HepG2 (cell line): Measurements from ENCODE around the gene NISCH. TPM values are rescaled to one million over a fixed set of nuclear protein-coding genes. Genes with fewer than 3 reads are reported as not detected.
A peak's percentile ranks its signal among the peaks of the same experiment; 100 is the strongest.

ENCODE experiments used
- BRD4 ChIP-seq: sonication (generic); formaldehyde crosslinking; IDR thresholded peaks from 2 replicates; pipeline ENCODE4 v1.4.0; 2020; ENCODE audit warnings: missing genetic modification reagents
- CCAR2 ChIP-seq: fragments of 200-400 bp; formaldehyde crosslinking; optimal IDR thresholded peaks from 2 replicates; pipeline ENCODE3; 2018; ENCODE audit warnings: low read depth, mild to moderate bottlenecking, low read length, moderate library complexity
- CEBPB ChIP-seq: IDR thresholded peaks from 2 replicates; pipeline ENCODE4 v1.6.1; 2011; ENCODE audit warnings: low read depth, low read length, improper control_type of control experiment, borderline replicate concordance
- FOXC1 ChIP-seq: sonication (generic); formaldehyde crosslinking; IDR thresholded peaks from 2 replicates; pipeline ENCODE4 v1.8.0; 2022; ENCODE audit warnings: mild to moderate bottlenecking, missing genetic modification reagents, borderline replicate concordance
- KDM4B ChIP-seq: sonication (generic); formaldehyde crosslinking; IDR thresholded peaks from 2 replicates; pipeline ENCODE4 v1.4.0; 2020; ENCODE audit warnings: missing genetic modification reagents
- POLR2G ChIP-seq: fragments of 200-400 bp; formaldehyde crosslinking; IDR thresholded peaks from 2 replicates; pipeline ENCODE4 v1.6.1; 2018; ENCODE audit warnings: mild to moderate bottlenecking, low read depth, low read length, moderate library complexity
- RAD21 ChIP-seq: fragments of 450-650 bp; formaldehyde crosslinking; IDR thresholded peaks from 2 replicates; pipeline ENCODE4 v1.5.0; 2020; ENCODE audit warnings: mild to moderate bottlenecking
- YEATS4 ChIP-seq: sonication (generic); formaldehyde crosslinking; IDR thresholded peaks from 2 replicates; pipeline ENCODE4 v1.4.0; 2020; ENCODE audit warnings: missing genetic modification reagents, borderline replicate concordance
- YY1 ChIP-seq: IDR thresholded peaks from 2 replicates; pipeline ENCODE4 v1.6.1; 2011; ENCODE audit warnings: low read length, low read depth, moderate library complexity, mild to moderate bottlenecking; ENCODE audit not compliant: insufficient read depth, insufficient replicate concordance
- ZNF280B ChIP-seq: sonication (generic); formaldehyde crosslinking; IDR thresholded peaks from 2 replicates; pipeline ENCODE4 v1.5.0; 2020; ENCODE audit warnings: missing genetic modification reagents, mild to moderate bottlenecking, borderline replicate concordance
- ZNF33B ChIP-seq: sonication (generic); formaldehyde crosslinking; IDR thresholded peaks from 2 replicates; pipeline ENCODE4 v1.5.1; 2020; ENCODE audit warnings: mild to moderate bottlenecking, missing genetic modification reagents
- ZNF530 ChIP-seq: sonication (generic); formaldehyde crosslinking; IDR thresholded peaks from 2 replicates; pipeline ENCODE4 v1.5.0; 2020; ENCODE audit warnings: low read depth, mild to moderate bottlenecking, missing genetic modification reagents
- ZNF772 ChIP-seq: sonication (generic); formaldehyde crosslinking; IDR thresholded peaks from 2 replicates; pipeline ENCODE4 v1.5.0; 2020; ENCODE audit warnings: mild to moderate bottlenecking, missing genetic modification reagents
- ZSCAN21 ChIP-seq: sonication (generic); formaldehyde crosslinking; IDR thresholded peaks from 2 replicates; pipeline ENCODE4 v1.8.0; 2022; ENCODE audit warnings: mild to moderate bottlenecking, missing genetic modification reagents, moderate library complexity, borderline replicate concordance
- polyA plus RNA-seq, 8 experiments: library from polyadenylated mRNA; depleted of rRNA in 3 of 8; stranded (reverse) in 7 of 8; unstranded in 1 of 8; fragments of >200 nt; fragmentation: Illumina TruSeq in 4 of 8; extraction: Trizol in 4 of 8; gene quantifications; 2 replicates each; pipeline versions ENCODE4 v1.2.1 to v1.2.3, GENCODE V29; 2011 to 2016; ENCODE audit warnings: low read depth in 4 of 8, missing spikeins in 1 of 8, mixed read lengths in 1 of 8; ENCODE audit not compliant: insufficient read depth in 1 of 8
- total RNA-seq, 5 experiments: library from RNA; depleted of rRNA; stranded (reverse); fragments of >200 nt; fragmentation: Illumina TruSeq; extraction: Trizol; gene quantifications; 2 replicates each; pipeline ENCODE4 v1.2.3, GENCODE V29; 2016; ENCODE audit warnings: low read depth in 1 of 5
- TF ChIP-seq, protein P1 (sequence below): sonication (generic); formaldehyde crosslinking; IDR thresholded peaks from one replicate; pipeline ENCODE4 v1.5.1; 2020; ENCODE audit warnings: mild to moderate bottlenecking, missing genetic modification reagents; ENCODE audit errors: not compliant biosample characterization
- TF ChIP-seq, protein P2 (sequence below): IDR thresholded peaks from 2 replicates; pipeline ENCODE4 v1.6.1; 2018; ENCODE audit warnings: missing genetic modification reagents, mild to moderate bottlenecking, missing compliant biosample characterization

The NISCH gene
- total and polyA plus RNA-seq, 2 of the 13 experiments (the other 11 are each of a cell fraction or from before 2014, with no cell fraction given), result 27.0 to 47.6 TPM

GRCh38 chr3:52533623-52534280, 78.3 kb downstream of the NISCH start, which contains the start of gene NT5DC2 (continued):
- TF ChIP-seq, protein P1, sequence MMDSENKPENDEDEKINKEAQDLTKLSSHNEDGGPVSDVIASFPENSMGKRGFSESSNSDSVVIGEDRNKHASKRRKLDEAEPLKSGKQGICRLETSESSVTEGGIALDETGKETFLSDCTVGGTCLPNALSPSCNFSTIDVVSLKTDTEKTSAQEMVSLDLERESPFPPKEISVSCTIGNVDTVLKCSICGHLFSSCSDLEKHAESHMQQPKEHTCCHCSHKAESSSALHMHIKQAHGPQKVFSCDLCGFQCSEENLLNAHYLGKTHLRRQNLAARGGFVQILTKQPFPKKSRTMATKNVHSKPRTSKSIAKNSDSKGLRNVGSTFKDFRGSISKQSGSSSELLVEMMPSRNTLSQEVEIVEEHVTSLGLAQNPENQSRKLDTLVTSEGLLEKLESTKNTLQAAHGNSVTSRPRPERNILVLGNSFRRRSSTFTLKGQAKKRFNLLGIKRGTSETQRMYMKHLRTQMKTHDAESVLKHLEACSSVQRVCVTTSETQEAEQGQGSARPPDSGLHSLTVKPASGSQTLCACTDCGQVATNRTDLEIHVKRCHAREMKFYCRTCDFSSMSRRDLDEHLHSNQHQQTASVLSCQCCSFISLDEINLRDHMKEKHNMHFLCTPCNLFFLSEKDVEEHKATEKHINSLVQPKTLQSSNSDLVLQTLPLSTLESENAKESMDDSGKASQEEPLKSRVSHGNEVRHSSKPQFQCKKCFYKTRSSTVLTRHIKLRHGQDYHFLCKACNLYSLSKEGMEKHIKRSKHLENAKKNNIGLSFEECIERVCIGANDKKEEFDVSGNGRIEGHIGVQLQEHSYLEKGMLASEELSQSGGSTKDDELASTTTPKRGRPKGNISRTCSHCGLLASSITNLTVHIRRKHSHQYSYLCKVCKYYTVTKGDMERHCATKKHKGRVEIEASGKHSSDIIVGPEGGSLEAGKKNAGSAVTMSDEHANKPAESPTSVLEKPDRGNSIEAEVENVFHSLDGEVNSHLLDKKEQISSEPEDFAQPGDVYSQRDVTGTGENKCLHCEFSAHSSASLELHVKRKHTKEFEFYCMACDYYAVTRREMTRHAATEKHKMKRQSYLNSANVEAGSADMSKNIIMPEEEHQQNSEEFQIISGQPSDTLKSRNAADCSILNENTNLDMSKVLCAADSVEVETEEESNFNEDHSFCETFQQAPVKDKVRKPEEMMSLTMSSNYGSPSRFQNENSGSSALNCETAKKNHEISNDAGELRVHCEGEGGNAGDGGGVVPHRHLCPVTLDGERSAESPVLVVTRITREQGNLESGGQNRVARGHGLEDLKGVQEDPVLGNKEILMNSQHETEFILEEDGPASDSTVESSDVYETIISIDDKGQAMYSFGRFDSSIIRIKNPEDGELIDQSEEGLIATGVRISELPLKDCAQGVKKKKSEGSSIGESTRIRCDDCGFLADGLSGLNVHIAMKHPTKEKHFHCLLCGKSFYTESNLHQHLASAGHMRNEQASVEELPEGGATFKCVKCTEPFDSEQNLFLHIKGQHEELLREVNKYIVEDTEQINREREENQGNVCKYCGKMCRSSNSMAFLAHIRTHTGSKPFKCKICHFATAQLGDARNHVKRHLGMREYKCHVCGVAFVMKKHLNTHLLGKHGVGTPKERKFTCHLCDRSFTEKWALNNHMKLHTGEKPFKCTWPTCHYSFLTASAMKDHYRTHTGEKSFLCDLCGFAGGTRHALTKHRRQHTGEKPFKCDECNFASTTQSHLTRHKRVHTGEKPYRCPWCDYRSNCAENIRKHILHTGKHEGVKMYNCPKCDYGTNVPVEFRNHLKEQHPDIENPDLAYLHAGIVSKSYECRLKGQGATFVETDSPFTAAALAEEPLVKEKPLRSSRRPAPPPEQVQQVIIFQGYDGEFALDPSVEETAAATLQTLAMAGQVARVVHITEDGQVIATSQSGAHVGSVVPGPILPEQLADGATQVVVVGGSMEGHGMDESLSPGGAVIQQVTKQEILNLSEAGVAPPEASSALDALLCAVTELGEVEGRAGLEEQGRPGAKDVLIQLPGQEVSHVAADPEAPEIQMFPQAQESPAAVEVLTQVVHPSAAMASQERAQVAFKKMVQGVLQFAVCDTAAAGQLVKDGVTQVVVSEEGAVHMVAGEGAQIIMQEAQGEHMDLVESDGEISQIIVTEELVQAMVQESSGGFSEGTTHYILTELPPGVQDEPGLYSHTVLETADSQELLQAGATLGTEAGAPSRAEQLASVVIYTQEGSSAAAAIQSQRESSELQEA (CRISPR knock-in tag), result no peak
- no peak for TF ChIP-seq ZNF530 (CRISPR knock-in tag)
- peak; percentile 64 for TF ChIP-seq POLR2G
- peak; percentile 79; the same call in 1 of the 2 replicates for TF ChIP-seq ZNF772
- no peak for TF ChIP-seq KDM4B
- no peak for TF ChIP-seq ZNF280B (CRISPR knock-in tag)
- TF ChIP-seq YY1, result peak; percentile 88
- TF ChIP-seq CCAR2, result no peak
- 0 out of 2 replicates have a peak, but pooled peaks have one; percentile 22 for TF ChIP-seq FOXC1 (CRISPR knock-in tag)
- peak; percentile 31; the same call in 1 of the 2 replicates for TF ChIP-seq RAD21 (CRISPR knock-in tag)
- TF ChIP-seq, protein P2, sequence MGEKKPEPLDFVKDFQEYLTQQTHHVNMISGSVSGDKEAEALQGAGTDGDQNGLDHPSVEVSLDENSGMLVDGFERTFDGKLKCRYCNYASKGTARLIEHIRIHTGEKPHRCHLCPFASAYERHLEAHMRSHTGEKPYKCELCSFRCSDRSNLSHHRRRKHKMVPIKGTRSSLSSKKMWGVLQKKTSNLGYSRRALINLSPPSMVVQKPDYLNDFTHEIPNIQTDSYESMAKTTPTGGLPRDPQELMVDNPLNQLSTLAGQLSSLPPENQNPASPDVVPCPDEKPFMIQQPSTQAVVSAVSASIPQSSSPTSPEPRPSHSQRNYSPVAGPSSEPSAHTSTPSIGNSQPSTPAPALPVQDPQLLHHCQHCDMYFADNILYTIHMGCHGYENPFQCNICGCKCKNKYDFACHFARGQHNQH (CRISPR knock-in tag), result no peak
- no peak for TF ChIP-seq CEBPB
- peak; percentile 46; the same call in 1 of the 2 replicates for TF ChIP-seq YEATS4
- no peak; the same call in 1 of the 2 replicates for TF ChIP-seq BRD4 (CRISPR knock-in tag)
- TF ChIP-seq ZSCAN21 (CRISPR knock-in tag), result no peak; the same call in 1 of the 2 replicates
- TF ChIP-seq ZNF33B (CRISPR knock-in tag), result no peak
